ENCODE data around the gene DGKK. TPM values are rescaled to one million over a fixed set of nuclear protein-coding genes. Genes with fewer than 3 reads are reported as not detected.

DGKK gene
- total and polyA plus RNA-seq, 4 donors: 2.9 TPM; not detected in 3

GRCh38 chrX:50430917-50431575 is 39.6 kb downstream of the DGKK start (continued):
- TF ChIP-seq ATF3 (IDR thresholded peaks at IDR 0.05): no peak

GRCh38 chrX:50428174-50428573 is 42.5 kb downstream of the DGKK start:
- Histone ChIP-seq H3K27me3 (ENCODE audit: control insufficient read depth in 4 of 4, insufficient read depth in 4 of 4, low read length in 3 of 4) (peaks cover 0 to 9% (median 0%) of the 10 kb centered on the region in 4 donors), H3K9ac (ENCODE audit: low read depth in 1 of 2, low read length in 2 of 2) (no peak overlapping the region), H3K4me3 (ENCODE audit: low read depth in 1 of 3, low read length in 3 of 3) (no peak overlapping the region), H3K27ac (ENCODE audit: low read depth in 1 of 2, low read length in 2 of 2) (no peak overlapping the region), H3K4me1 (ENCODE audit: control insufficient read depth in 4 of 4, insufficient read depth in 4 of 4, low read length in 3 of 4) (no peaks in the 10 kb centered on the region), H3K36me3 (ENCODE audit: control insufficient read depth in 4 of 4, insufficient read depth in 3 of 4, low read depth in 1 of 4, low read length in 3 of 4) (no peaks in the 10 kb centered on the region), H3K9me3 (ENCODE audit: control insufficient read depth in 4 of 4, low read length in 3 of 4) (peaks cover 0 to 2% (median 0%) of the 10 kb centered on the region in 4 donors)
- TF ChIP-seq CTCF (IDR thresholded peaks at IDR 0.05; ENCODE audit: low read depth, low read length, missing input control) (no peak), HNF4G (IDR thresholded peaks at IDR 0.05) (no peak), RAD21 (IDR thresholded peaks at IDR 0.05) (no peak), SP1 (IDR thresholded peaks at IDR 0.05) (no peak), HNF4A (conservative IDR thresholded peaks at IDR 0.05) (no peak), REST (IDR thresholded peaks at IDR 0.05) (no peak)
- WGBS: 72% methylated on average over 1 of the region's 1 CpG
- no peak for DNase-seq (ENCODE audit: low spot score)

GRCh38 chrX:50407976-50408375 is 62.6 kb downstream of the DGKK start:
- peaks cover 0 to 5% (median 0%) of the 10 kb centered on the region in 4 donors for H3K9me3 ChIP-seq (ENCODE audit: control insufficient read depth in 4 of 4, low read length in 3 of 4)
- no peak overlapping the region for H3K27ac ChIP-seq (ENCODE audit: low read depth in 1 of 2, low read length in 2 of 2)
- H3K9ac ChIP-seq (ENCODE audit: low read depth in 1 of 2, low read length in 2 of 2): no peak overlapping the region
- no peak overlapping the region for H3K4me3 ChIP-seq (ENCODE audit: low read depth in 1 of 3, low read length in 3 of 3)
- peaks cover 0 to 5% (median 0%) of the 10 kb centered on the region in 4 donors for H3K27me3 ChIP-seq (ENCODE audit: control insufficient read depth in 4 of 4, insufficient read depth in 4 of 4, low read length in 3 of 4)
- H3K4me1 ChIP-seq (ENCODE audit: control insufficient read depth in 4 of 4, insufficient read depth in 4 of 4, low read length in 3 of 4): no peaks in the 10 kb centered on the region
- no peak for DNase-seq (ENCODE audit: low spot score)
- 95% methylated on average over 2 of the region's 2 CpGs for WGBS
- H3K36me3 ChIP-seq (ENCODE audit: control insufficient read depth in 4 of 4, insufficient read depth in 3 of 4, low read depth in 1 of 4, low read length in 3 of 4): no peaks in the 10 kb centered on the region
- TF ChIP-seq HNF4G (IDR thresholded peaks at IDR 0.05) (no peak), TAF1 (conservative IDR thresholded peaks at IDR 0.05) (no peak), ZBTB33 (IDR thresholded peaks at IDR 0.05) (no peak), RXRA (IDR thresholded peaks at IDR 0.05) (no peak), NR2F2 (IDR thresholded peaks at IDR 0.05) (no peak), YY1 (IDR thresholded peaks at IDR 0.05) (no peak), SP1 (IDR thresholded peaks at IDR 0.05) (no peak), HNF4A (conservative IDR thresholded peaks at IDR 0.05) (no peak), JUND (IDR thresholded peaks at IDR 0.05) (no peak), FOXA1 (IDR thresholded peaks at IDR 0.05) (no peak), RAD21 (IDR thresholded peaks at IDR 0.05) (no peak), EGR1 (IDR thresholded peaks at IDR 0.05; ENCODE audit: low read depth in 2 of 2) (no peak), MAX (IDR thresholded peaks at IDR 0.05) (no peak), GABPA (IDR thresholded peaks at IDR 0.05 in 1 of 2, conservative IDR thresholded peaks at IDR 0.05 in 1 of 2) (no peak)

Measured in liver (tissue), 9 donors.